Caco-2 (cell line): ENCODE measurements around the gene RUNX1. TPM values are rescaled to one million over a fixed set of nuclear protein-coding genes. Genes with fewer than 3 reads are reported as not detected.

Experiments
- BruUV-seq: library from RNA; stranded (reverse); fragments of 400-500 nt; replicated peaks from 2 replicates; lab custom pipeline; 2021; lab: Mats Ljungman, UMichigan
- CTCF ChIA-PET: fragments of 300-600 bp; sonication (Branson Sonifier 250); formaldehyde crosslinking; loops from one replicate; lab custom pipeline; 2022; ENCODE audit warnings: antibody characterized with exemption; lab: Charles Lee
- POLR2A ChIA-PET: fragments of 300-600 bp; sonication (Branson Sonifier 250); formaldehyde crosslinking; loops from one replicate; lab custom pipeline; 2022; ENCODE audit warnings: antibody characterized with exemption; lab: Charles Lee
- DNase-seq, 2 experiments: peaks; one replicate each; pipeline versions ENCODE4 v3.0.0 to v3.0.0-alpha.2; 2020 to 2022
- H3K27me3 ChIP-seq: replicated peaks from 2 replicates; pipeline ENCODE4 v1.6.0; 2011; ENCODE audit warnings: low read length; ENCODE audit not compliant: control insufficient read depth, insufficient read depth
- H3K36me3 ChIP-seq: 2 replicates; pipeline ENCODE4 v1.5.1; 2011; ENCODE audit warnings: low read length; ENCODE audit not compliant: control insufficient read depth, insufficient read depth
- H3K4me1 ChIP-seq: fragments of 250-450 bp; sonication (Bioruptor Pico); 2 replicates; pipeline ENCODE4 v1.5.1; 2020; ENCODE audit warnings: mild to moderate bottlenecking
- H3K4me3 ChIP-seq: 2 replicates; pipeline ENCODE4 v1.5.1; 2011; ENCODE audit warnings: low read depth, mild to moderate bottlenecking, control low read depth, low read length
- H3K9me3 ChIP-seq: fragments of 250-450 bp; sonication (Bioruptor Pico); 2 replicates; pipeline ENCODE4 v1.5.1; 2020; ENCODE audit warnings: mild to moderate bottlenecking, moderate library complexity
- H3K27ac Mint-ChIP-seq: one replicate; pipeline ENCODE4 v1.8.0; 2022; ENCODE audit warnings: mixed read lengths; ENCODE audit not compliant: unreplicated experiment
- H3K27me3 Mint-ChIP-seq: one replicate; pipeline ENCODE4 v1.8.0; 2022; ENCODE audit warnings: mixed read lengths; ENCODE audit not compliant: insufficient read depth, unreplicated experiment
- H3K36me3 Mint-ChIP-seq: one replicate; pipeline ENCODE4 v1.8.0; 2022; ENCODE audit warnings: mild to moderate bottlenecking, mixed read lengths; ENCODE audit not compliant: insufficient read depth, unreplicated experiment
- H3K4me1 Mint-ChIP-seq: one replicate; pipeline ENCODE4 v1.8.0; 2022; ENCODE audit warnings: low read depth, mixed read lengths; ENCODE audit not compliant: unreplicated experiment
- H3K4me3 Mint-ChIP-seq: one replicate; pipeline ENCODE4 v1.8.0; 2022; ENCODE audit warnings: mild to moderate bottlenecking, moderate library complexity, mixed read lengths; ENCODE audit not compliant: unreplicated experiment
- H3K9me3 Mint-ChIP-seq: one replicate; pipeline ENCODE4 v1.8.0; 2022; ENCODE audit warnings: mixed read lengths; ENCODE audit not compliant: unreplicated experiment
- CTCF ChIP-seq, 2 experiments: fragments of 200-600 bp in 1 of 2; IDR thresholded peaks; 1 replicate in 1 of 2; 2 replicates in 1 of 2; pipeline versions ENCODE4 v1.5.1 to v1.8.0; 2011 to 2022; ENCODE audit warnings: antibody characterized with exemption in 1 of 2, control low read depth in 1 of 2, inconsistent platforms in 1 of 2, low read depth in 1 of 2, low read length in 1 of 2, mild to moderate bottlenecking in 1 of 2, moderate library complexity in 1 of 2; ENCODE audit not compliant: insufficient read depth in 1 of 2, severe bottlenecking in 1 of 2, unreplicated experiment in 1 of 2
- intact Hi-C: fragments of 100-400 bp; cut with micrococcal nuclease; formaldehyde crosslinking; loops from one replicate; pipeline ENCODE4 v1.10.0; 2022; ENCODE audit not compliant: unreplicated experiment
- total RNA-seq: library from RNA; stranded (reverse); gene quantifications from 2 replicates; pipeline ENCODE4 v1.2.3, GENCODE V29; 2022

Gene RUNX1
- total RNA-seq, 1 experiment from 2014 or later = 11.7 TPM

- H3K4me1 ChIP-seq = peaks cover 14% of the 10 kb centered on the region
- no peaks in the 10 kb centered on the region for H3K27me3 Mint-ChIP-seq
- intact Hi-C loops = no loop called here
- H3K4me3 Mint-ChIP-seq = no peak overlapping the region
- DNase-seq = no peak
- ChIA-PET CTCF (no interaction called here), POLR2A (no interaction called here)
- no peaks in the 10 kb centered on the region for H3K36me3 ChIP-seq
- no peak overlapping the region for H3K4me3 ChIP-seq
- H3K4me1 Mint-ChIP-seq = peaks cover 13% of the 10 kb centered on the region
- no peak overlapping the region for H3K27ac Mint-ChIP-seq
- no peak for TF ChIP-seq CTCF (IDR thresholded peaks at IDR 0.05; ENCODE audit: insufficient read depth in 1 of 2, low read depth in 1 of 2, low read length in 1 of 2, severe bottlenecking in 1 of 2, unreplicated experiment in 1 of 2)
- no peaks in the 10 kb centered on the region for H3K9me3 Mint-ChIP-seq
- no peaks in the 10 kb centered on the region for H3K36me3 Mint-ChIP-seq
- H3K27me3 ChIP-seq = no peaks in the 10 kb centered on the region
- H3K9me3 ChIP-seq = no peaks in the 10 kb centered on the region
- BruUV-seq = no TSS peak
Observed at GRCh38 chr21:34923202-34923601, 125.9 kb downstream of the RUNX1 start.

- BruUV-seq = no TSS peak
- no peak overlapping the region for H3K27ac Mint-ChIP-seq
- H3K27me3 Mint-ChIP-seq = no peaks in the 10 kb centered on the region
- intact Hi-C loops = no loop called here
- no peak for DNase-seq
- POLR2A ChIA-PET = no interaction called here
- Histone ChIP-seq H3K4me1 (peaks cover 14% of the 10 kb centered on the region), H3K9me3 (no peaks in the 10 kb centered on the region), H3K36me3 (no peaks in the 10 kb centered on the region), H3K4me3 (no peak overlapping the region), H3K27me3 (no peaks in the 10 kb centered on the region)
- H3K4me1 Mint-ChIP-seq = peaks cover 12% of the 10 kb centered on the region
- H3K36me3 Mint-ChIP-seq = no peaks in the 10 kb centered on the region
- no peaks in the 10 kb centered on the region for H3K9me3 Mint-ChIP-seq
- CTCF ChIA-PET = no interaction called here
- TF ChIP-seq CTCF (IDR thresholded peaks at IDR 0.05; ENCODE audit: insufficient read depth in 1 of 2, low read depth in 1 of 2, low read length in 1 of 2, severe bottlenecking in 1 of 2, unreplicated experiment in 1 of 2) = no peak
- no peak overlapping the region for H3K4me3 Mint-ChIP-seq
Observed at GRCh38 chr21:34922479-34922878, 126.6 kb downstream of the RUNX1 start.

- TF ChIP-seq CTCF (IDR thresholded peaks at IDR 0.05; ENCODE audit: insufficient read depth in 1 of 2, low read depth in 1 of 2, low read length in 1 of 2, severe bottlenecking in 1 of 2, unreplicated experiment in 1 of 2) = no peak
- POLR2A ChIA-PET = no interaction called here
- Mint-ChIP-seq H3K27me3 (no peaks in the 10 kb centered on the region), H3K9me3 (no peaks in the 10 kb centered on the region), H3K4me3 (no peak overlapping the region), H3K4me1 (peaks cover 5% of the 10 kb centered on the region), H3K27ac (no peak overlapping the region), H3K36me3 (no peaks in the 10 kb centered on the region)
- intact Hi-C loops = no loop called here
- no TSS peak for BruUV-seq
- Histone ChIP-seq H3K27me3 (no peaks in the 10 kb centered on the region), H3K9me3 (no peaks in the 10 kb centered on the region), H3K4me3 (no peak overlapping the region), H3K36me3 (no peaks in the 10 kb centered on the region), H3K4me1 (peaks cover 4% of the 10 kb centered on the region; the same call in 1 of the 2 replicates)
- CTCF ChIA-PET = no interaction called here
- DNase-seq = no peak
Observed at GRCh38 chr21:34921151-34921550, 128.0 kb downstream of the RUNX1 start.
